ENCODE measurements around the gene PGLYRP1.

- TF ChIP-seq EP300 (IDR thresholded peaks at IDR 0.05; ENCODE audit: borderline replicate concordance) (no peak), ZBTB7A (IDR thresholded peaks at IDR 0.05; ENCODE audit: low read depth) (no peak), RAD21 (IDR thresholded peaks at IDR 0.05; ENCODE audit: low read depth) (no peak), MAX (IDR thresholded peaks at IDR 0.05) (no peak)
- TF ChIP-seq, protein P1, sequence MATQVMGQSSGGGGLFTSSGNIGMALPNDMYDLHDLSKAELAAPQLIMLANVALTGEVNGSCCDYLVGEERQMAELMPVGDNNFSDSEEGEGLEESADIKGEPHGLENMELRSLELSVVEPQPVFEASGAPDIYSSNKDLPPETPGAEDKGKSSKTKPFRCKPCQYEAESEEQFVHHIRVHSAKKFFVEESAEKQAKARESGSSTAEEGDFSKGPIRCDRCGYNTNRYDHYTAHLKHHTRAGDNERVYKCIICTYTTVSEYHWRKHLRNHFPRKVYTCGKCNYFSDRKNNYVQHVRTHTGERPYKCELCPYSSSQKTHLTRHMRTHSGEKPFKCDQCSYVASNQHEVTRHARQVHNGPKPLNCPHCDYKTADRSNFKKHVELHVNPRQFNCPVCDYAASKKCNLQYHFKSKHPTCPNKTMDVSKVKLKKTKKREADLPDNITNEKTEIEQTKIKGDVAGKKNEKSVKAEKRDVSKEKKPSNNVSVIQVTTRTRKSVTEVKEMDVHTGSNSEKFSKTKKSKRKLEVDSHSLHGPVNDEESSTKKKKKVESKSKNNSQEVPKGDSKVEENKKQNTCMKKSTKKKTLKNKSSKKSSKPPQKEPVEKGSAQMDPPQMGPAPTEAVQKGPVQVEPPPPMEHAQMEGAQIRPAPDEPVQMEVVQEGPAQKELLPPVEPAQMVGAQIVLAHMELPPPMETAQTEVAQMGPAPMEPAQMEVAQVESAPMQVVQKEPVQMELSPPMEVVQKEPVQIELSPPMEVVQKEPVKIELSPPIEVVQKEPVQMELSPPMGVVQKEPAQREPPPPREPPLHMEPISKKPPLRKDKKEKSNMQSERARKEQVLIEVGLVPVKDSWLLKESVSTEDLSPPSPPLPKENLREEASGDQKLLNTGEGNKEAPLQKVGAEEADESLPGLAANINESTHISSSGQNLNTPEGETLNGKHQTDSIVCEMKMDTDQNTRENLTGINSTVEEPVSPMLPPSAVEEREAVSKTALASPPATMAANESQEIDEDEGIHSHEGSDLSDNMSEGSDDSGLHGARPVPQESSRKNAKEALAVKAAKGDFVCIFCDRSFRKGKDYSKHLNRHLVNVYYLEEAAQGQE (IDR thresholded peaks at IDR 0.05; ENCODE audit: low read depth) = no peak
These were observed 20.1 kb downstream of the PGLYRP1 start for GRCh38 chr19:46002678-46003275.

All from Ishikawa (cell line).